HG03097 (cell line): ENCODE measurements around the gene SPDYE2B.
"Not testable (repeated sequence)": the region's sequence is repeated elsewhere in the genome, so short reads cannot be mapped to it uniquely, and the experiment has no call there.

ENCODE experiments used
- ATAC-seq: cut with Tn5 transposase; IDR thresholded peaks from one replicate; pipeline ENCODE4 v1.9.1; 2021; ENCODE audit not compliant: unreplicated experiment, low FRiP score

The SPDYE2B gene

GRCh38 chr7:102698962-102699750 lies 49.0 kb downstream of the SPDYE2B start:
- ATAC-seq: not testable (repeated sequence)
